ENCODE data around the gene UBE4B.
"Not testable (repeated sequence)": the region's sequence is repeated elsewhere in the genome, so short reads cannot be mapped to it uniquely, and the experiment has no call there.

Gene UBE4B

GRCh38 chr1:10173582-10173981 is 140.8 kb downstream of the UBE4B start:
- DNase-seq (ENCODE audit: low read depth, low spot score): no peak

DNA sequence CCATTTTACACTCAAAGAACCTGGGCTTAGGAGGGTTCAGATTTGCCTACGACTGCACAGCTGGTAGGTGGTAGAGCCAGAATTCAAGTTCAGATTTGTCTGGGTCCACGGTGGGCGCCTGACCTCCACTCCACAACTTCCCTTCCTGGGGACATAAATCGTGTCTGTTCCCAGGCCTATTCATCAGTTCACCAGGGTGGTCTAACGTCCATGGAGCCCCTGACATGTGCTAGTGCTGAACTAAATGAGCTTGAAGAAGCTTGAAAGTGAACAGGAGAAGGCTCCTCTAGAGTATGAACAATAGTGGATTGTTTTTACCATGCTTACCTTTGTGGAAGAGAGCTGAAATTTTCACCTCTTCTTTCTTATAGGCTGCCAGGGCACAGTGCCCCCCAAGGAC is 145.1 kb downstream of the UBE4B start:
- no peak for DNase-seq (ENCODE audit: low read depth, low spot score)

- DNase-seq (ENCODE audit: low read depth, low spot score): peak; percentile 39
Measured at GRCh38 chr1:10178597-10179405, 146.0 kb downstream of the UBE4B start.

GRCh38 chr1:10179406-10180091 is 146.8 kb downstream of the UBE4B start:
- no peak for DNase-seq (ENCODE audit: low read depth, low spot score)

DNA sequence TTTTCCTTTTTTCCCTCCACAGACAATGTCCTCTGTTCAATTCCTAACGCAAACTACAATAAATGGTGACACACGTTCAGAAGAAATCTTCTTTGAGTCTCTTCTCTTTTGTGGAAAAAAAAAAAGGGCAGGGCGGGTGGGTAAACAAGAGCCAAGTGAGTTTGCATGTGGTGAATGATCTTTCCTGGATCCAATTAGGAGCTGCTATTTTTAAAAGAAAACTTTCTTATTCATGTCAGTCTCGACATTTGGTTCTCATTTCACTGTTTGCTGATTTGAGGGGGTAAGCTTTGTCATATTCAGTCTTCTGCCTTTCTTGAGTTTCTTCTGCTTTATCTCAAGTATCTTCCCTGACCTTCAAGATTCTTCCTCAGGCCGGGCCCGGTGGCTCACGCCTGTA is 148.4 kb downstream of the UBE4B start:
- no peak for DNase-seq (ENCODE audit: low read depth, low spot score)

GRCh38 chr1:10185759-10186158 is 153.0 kb downstream of the UBE4B start:
- DNase-seq (ENCODE audit: low read depth, low spot score): no peak

GRCh38 chr1:10186331-10187025 is 153.7 kb downstream of the UBE4B start:
- DNase-seq (ENCODE audit: low read depth, low spot score): no peak

- no peak for DNase-seq (ENCODE audit: low read depth, low spot score)
Measured at GRCh38 chr1:10187026-10187334, 154.2 kb downstream of the UBE4B start.

DNA sequence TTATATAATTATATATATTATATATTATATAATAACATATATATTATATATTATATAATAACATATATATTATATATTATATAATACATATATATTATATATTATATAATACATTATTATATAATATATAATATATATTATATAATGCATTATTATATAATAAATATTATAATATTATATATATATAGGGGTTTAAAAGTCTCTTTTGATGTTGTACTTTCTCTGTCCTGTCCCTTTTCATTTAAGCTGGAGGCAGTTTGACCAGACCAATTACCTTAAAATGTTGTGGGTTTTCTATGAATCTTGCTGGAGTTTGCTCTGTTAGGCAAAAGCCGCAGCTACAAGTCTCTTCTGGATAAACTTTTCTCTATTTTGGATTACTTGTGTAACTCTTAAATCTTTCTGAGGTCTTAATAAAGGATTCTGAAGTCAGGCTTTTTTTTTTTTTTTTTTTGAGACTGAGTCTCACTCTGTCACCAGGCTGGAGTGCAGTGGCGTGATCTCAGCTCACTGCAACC is 155.4 kb downstream of the UBE4B start:
- no peak for DNase-seq (ENCODE audit: low read depth, low spot score)

DNA sequence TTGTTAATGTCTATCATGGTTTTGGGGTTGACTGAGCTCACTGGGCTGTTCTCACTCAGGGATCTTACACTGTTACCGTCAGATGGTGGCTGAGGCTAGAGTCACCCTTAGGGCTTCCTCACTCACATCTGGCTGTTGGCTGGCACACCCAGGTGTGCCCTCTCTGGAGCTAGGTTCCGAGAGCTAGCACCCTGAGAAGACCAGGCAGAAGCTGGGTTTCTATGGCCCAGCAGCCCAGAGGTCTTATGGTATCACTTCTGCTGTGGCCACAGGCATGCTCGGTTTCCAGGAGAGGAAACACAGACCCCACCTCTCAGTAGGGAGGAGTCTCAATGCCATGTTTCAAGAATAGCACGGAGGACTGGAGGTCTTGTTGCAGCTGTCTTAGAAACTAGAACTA is 156.9 kb downstream of the UBE4B start:
- no peak for DNase-seq (ENCODE audit: low read depth, low spot score)

DNA sequence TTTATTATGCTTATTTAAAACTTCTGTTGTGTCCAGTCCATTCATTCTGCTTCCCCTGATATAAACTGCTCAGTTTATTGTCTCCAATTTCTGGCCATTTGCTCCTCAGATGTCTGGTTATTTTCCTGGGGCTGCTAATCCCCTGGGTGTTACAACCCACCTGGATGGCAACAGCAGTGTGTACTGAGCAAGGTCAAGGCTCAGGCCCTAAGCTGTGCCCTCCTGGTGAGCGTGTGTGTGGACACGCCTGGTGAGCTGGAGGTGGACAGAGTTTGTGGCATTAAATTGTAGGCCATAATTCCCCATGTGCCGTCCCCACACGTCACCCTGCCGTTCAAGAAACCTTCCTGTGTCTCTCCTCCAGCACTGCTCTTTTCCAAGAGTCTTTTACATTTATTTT is 159.5 kb downstream of the UBE4B start:
- no peak for DNase-seq (ENCODE audit: low read depth, low spot score)

DNA sequence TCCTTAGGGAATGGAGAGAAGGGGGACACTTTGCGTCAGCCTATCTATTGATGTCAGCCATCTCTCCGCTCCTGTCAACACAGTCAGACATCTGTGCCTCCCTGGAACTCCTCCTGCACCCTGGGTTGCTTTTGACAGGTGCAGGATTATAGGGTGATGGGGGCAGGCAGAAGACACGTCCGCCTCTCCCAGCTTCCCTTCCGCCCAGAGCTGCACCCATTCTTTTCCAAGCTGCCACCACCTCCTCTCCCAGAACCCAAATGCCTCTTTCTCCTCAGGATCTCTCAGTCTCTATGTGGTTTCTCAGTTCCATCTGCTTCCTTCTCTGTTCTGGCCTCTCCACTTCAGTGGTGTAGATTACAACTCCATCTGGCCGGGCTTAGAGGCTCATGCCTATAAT is 160.5 kb downstream of the UBE4B start:
- DNase-seq (ENCODE audit: low read depth, low spot score): no peak

- DNase-seq (ENCODE audit: low read depth, low spot score): peak; percentile 30
Measured at GRCh38 chr1:10195570-10195969, 162.8 kb downstream of the UBE4B start.

GRCh38 chr1:10196976-10197375 is 164.2 kb downstream of the UBE4B start:
- peak; percentile 81 for DNase-seq (ENCODE audit: low read depth, low spot score)

DNA sequence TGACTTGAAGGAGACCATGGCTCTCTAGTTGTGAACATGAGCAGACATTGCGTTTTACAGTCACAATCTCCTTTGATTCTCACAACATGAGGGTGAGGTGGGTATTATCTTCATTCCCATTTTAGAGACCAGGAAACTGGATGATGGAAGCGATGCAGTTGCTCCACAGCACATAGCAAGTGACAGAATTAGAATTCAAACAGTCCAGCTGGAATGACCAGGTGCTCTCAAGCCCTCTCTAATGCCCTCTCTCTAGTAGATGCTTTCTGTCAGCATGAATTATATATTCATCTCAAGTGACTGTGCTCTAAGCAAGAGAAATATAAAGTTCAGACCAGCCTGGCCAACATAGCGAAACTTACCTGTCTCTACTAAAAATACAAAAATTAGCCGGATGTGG is 167.9 kb downstream of the UBE4B start:
- no peak for DNase-seq (ENCODE audit: low read depth, low spot score)

DNA sequence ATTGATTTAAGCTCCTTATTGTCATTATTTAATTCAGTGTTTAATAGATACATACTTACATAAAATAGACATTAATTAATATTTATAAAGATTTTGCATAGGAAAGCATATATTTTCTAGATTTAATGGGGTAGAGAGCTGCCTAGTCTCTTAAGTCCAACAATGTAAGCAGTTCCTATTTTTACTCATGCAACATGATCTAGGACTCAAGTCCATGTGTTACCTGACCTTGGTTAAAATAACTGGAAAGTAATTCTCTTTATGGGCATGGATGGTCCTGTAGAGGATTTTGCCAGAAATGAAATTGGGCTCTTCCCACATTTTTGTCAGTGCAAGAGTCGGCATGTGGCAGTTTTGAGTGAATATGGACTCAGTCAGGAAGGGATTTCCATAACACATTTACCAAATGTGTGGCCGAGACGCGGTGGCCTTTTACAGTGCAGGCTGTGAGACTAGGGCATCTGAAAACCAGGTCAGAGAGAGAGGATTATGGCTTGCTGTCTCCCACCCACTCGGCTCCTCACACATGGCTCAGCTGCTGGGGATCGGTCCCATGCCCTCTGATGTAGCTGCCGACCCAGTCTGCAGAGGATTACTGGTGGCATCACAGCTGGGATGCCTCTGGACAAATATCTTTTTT is 171.4 kb downstream of the UBE4B start:
- no peak for DNase-seq (ENCODE audit: low read depth, low spot score)

- not testable (repeated sequence) for DNase-seq (ENCODE audit: low read depth, low spot score)
Measured at GRCh38 chr1:10205206-10205605, 172.4 kb downstream of the UBE4B start.

DNA sequence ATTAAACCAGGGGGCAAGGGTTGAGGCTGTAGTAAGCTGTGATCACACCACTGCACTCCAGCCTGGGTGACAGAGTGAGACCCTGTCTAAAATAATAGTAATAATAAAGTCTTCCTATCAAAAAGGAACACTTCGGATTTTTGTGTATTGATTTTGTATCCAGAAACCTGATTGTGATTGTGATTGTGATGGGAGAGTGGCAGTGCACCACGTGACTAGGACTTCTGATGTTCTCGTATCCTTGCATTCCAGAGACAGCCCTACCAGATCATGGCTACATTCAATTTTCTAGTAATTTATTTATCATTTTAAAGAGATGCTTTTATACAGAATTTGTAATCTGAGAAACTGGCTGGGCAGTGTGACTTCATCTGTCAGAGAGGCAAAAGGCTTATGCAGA is 175.1 kb downstream of the UBE4B start:
- DNase-seq (ENCODE audit: low read depth, low spot score): no peak

DNA sequence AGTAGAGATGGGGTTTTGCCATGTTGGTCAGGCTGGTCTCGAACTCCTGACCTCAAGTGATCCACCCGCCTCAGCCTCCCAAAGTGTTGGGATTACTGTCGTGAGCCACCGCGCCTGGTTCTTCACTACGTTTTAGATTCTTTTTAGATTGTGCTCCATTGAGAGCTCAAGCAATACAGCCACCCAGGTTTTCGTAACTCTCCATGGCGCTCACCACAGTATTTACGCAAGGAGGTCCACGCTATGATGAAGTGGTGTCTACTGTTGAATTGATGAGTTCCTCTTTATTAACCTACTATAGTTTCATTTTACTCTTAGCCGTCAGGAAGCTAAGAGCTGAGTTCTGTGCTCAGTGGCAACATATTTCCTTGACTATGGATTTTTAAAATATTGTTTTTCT is 175.8 kb downstream of the UBE4B start:
- no peak for DNase-seq (ENCODE audit: low read depth, low spot score)

DNA sequence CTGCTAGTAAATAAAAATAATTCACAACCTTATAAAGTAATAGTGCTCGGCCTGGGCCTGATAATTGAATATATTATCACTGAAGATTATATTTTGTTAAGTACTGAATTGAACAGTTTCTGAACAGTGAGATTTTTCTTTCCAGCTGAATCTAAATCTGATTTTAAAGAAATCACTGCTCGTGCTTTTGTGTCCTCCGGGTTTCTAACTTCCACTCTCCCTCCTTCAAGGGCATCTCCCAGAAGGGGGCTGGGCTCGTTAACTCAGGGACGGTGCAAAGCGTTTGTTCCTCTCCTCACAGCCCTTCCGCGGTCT is 176.8 kb downstream of the UBE4B start:
- DNase-seq (ENCODE audit: low read depth, low spot score): no peak

- peak; percentile 100 for DNase-seq (ENCODE audit: low read depth, low spot score)
Measured at GRCh38 chr1:10209905-10210810, 177.4 kb downstream of the UBE4B start, which contains the start of gene KIF1B. TSS of gene KIF1B (plus strand) at chr1:10210570. CDS start at chr1:10232329, 21,759 bp downstream.

All from astrocyte of the hippocampus (primary cell).